ENCODE measurements around the gene RBM17.

DNA sequence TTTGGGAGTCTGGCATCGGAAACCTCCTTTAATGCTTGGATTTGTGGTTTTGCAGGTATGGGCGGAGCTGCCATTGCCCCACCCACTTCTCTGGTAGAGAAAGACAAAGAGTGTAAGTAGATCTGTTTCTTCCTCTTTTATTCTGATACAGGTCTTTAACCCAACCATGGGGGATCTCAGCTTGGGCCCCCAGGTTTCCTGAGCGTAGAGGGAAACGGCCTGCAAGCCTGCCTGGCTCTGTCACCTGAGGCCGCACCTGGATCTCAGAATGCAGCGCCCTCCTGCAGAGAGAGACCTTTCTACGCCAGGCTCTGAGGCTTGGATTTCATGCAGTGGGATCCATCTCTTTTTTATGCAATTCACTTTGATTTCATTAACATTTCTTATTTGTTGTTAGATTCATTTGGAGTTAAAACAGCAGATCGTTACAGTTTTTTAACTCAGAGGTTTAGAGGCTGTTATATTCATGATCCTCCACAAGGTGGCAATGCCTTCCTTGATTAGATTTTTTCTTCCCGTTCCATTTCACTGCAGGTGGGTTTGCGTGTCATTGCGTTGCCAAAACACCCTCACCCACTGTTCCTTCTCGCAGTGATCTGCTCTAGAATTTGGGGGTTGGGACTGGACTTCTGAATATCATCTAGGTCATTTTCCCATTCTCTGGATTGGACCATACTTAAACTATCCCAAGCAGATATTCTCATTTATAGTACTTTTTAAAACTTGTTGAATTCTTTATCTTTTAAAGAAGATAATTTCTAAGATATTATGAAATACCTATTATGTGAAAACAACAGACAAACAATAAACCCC lies 20.0 kb downstream of the RBM17 start:
- TF ChIP-seq, protein P1, sequence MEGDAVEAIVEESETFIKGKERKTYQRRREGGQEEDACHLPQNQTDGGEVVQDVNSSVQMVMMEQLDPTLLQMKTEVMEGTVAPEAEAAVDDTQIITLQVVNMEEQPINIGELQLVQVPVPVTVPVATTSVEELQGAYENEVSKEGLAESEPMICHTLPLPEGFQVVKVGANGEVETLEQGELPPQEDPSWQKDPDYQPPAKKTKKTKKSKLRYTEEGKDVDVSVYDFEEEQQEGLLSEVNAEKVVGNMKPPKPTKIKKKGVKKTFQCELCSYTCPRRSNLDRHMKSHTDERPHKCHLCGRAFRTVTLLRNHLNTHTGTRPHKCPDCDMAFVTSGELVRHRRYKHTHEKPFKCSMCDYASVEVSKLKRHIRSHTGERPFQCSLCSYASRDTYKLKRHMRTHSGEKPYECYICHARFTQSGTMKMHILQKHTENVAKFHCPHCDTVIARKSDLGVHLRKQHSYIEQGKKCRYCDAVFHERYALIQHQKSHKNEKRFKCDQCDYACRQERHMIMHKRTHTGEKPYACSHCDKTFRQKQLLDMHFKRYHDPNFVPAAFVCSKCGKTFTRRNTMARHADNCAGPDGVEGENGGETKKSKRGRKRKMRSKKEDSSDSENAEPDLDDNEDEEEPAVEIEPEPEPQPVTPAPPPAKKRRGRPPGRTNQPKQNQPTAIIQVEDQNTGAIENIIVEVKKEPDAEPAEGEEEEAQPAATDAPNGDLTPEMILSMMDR (conservative IDR thresholded peaks at IDR 0.05), result peak; percentile 85
- no peak for TF ChIP-seq ZFX (IDR thresholded peaks at IDR 0.05)

Data from C4-2B (cell line).